HG03103 (cell line): ENCODE results near the gene HLA-C.
"Not testable (repeated sequence)": the region's sequence is repeated elsewhere in the genome, so short reads cannot be mapped to it uniquely, and the experiment has no call there.

Source experiments
- ATAC-seq: cut with Tn5 transposase; IDR thresholded peaks from one replicate; pipeline ENCODE4 v1.9.1; 2021; ENCODE audit warnings: low read depth; ENCODE audit not compliant: unreplicated experiment

HLA-C gene

GRCh38 chr6:31270788-31271640 lies 878 bp downstream of the HLA-C start:
- ATAC-seq, result peak; percentile 4

GRCh38 chr6:31268836-31269235 lies 3.1 kb downstream of the HLA-C start:
- no peak for ATAC-seq

GRCh38 chr6:31268369-31268765 lies 3.5 kb downstream of the HLA-C start:
- no peak for ATAC-seq

- no peak for ATAC-seq
These were observed 4.1 kb downstream of the HLA-C start for GRCh38 chr6:31267651-31268368.

- no peak for ATAC-seq
These were observed 5.1 kb downstream of the HLA-C start for GRCh38 chr6:31266567-31267360.

- ATAC-seq, result no peak
These were observed 6.0 kb downstream of the HLA-C start for GRCh38 chr6:31265926-31266325.

- ATAC-seq, result not testable (repeated sequence)
These were observed 8.5 kb downstream of the HLA-C start for GRCh38 chr6:31263346-31263933.

- not testable (repeated sequence) for ATAC-seq
These were observed 11.9 kb downstream of the HLA-C start for GRCh38 chr6:31259995-31260394.

GRCh38 chr6:31252625-31253024 lies 19.3 kb downstream of the HLA-C start:
- no peak for ATAC-seq

GRCh38 chr6:31251261-31251660 lies 20.6 kb downstream of the HLA-C start:
- ATAC-seq, result no peak

GRCh38 chr6:31249184-31249583 lies 22.7 kb downstream of the HLA-C start:
- ATAC-seq, result no peak

- no peak for ATAC-seq
These were observed 24.1 kb downstream of the HLA-C start for GRCh38 chr6:31247813-31248212.

GRCh38 chr6:31246051-31246521 lies 25.8 kb downstream of the HLA-C start:
- no peak for ATAC-seq

GRCh38 chr6:31243508-31243907 lies 28.4 kb downstream of the HLA-C start:
- ATAC-seq, result no peak

- no peak for ATAC-seq
These were observed 32.0 kb downstream of the HLA-C start for GRCh38 chr6:31239854-31240253.

GRCh38 chr6:31234101-31234500 lies 37.8 kb downstream of the HLA-C start:
- ATAC-seq, result not testable (repeated sequence)

GRCh38 chr6:31228476-31228875 lies 43.4 kb downstream of the HLA-C start:
- ATAC-seq, result no peak

GRCh38 chr6:31227143-31227542 lies 44.7 kb downstream of the HLA-C start:
- no peak for ATAC-seq

GRCh38 chr6:31225735-31226134 lies 46.2 kb downstream of the HLA-C start:
- no peak for ATAC-seq

- ATAC-seq, result no peak
These were observed 49.4 kb downstream of the HLA-C start for GRCh38 chr6:31222496-31222895.
